HFFc6 (cell line): ENCODE results near the gene BAZ2B. TPM values are rescaled to one million over a fixed set of nuclear protein-coding genes. Genes with fewer than 3 reads are reported as not detected.
A peak's percentile ranks its signal among the peaks of the same experiment; 100 is the strongest.

Experiments used
- DNase-seq: peaks from one replicate; pipeline ENCODE4 v3.0.0-alpha.2; 2018
- H3K27ac Mint-ChIP-seq: 2 replicates; pipeline ENCODE4 v1.8.0; 2020; ENCODE audit warnings: mild to moderate bottlenecking, mixed read lengths
- H3K27me3 Mint-ChIP-seq: 2 replicates; pipeline ENCODE4 v1.8.0; 2021; ENCODE audit warnings: mild to moderate bottlenecking, moderate library complexity, mixed read lengths; ENCODE audit not compliant: insufficient read depth
- H3K36me3 Mint-ChIP-seq: 2 replicates; pipeline ENCODE4 v1.8.0; 2021; ENCODE audit warnings: low read depth, mixed read lengths
- H3K4me1 Mint-ChIP-seq: 2 replicates; pipeline ENCODE4 v1.8.0; 2020; ENCODE audit warnings: low read depth, mixed read lengths
- H3K4me3 Mint-ChIP-seq: 2 replicates; pipeline ENCODE4 v1.8.0; 2020; ENCODE audit warnings: mild to moderate bottlenecking, moderate library complexity, mixed read lengths
- H3K9me3 Mint-ChIP-seq: 2 replicates; pipeline ENCODE4 v1.8.0; 2020; ENCODE audit warnings: mild to moderate bottlenecking, mixed read lengths
- long read RNA-seq: library from polyadenylated mRNA; unstranded; transcript quantifications from one replicate; pipeline ENCODE4 v2.0.0, GENCODE V29; 2019
- total RNA-seq, 6 experiments: library from RNA; stranded (reverse); fragmentation: NEBNext Ultra II Directional; extraction: Animal tissue kit (Norgen Biotek cat#: 25700); gene quantifications; 2 replicates in 1 of 6; 3 replicates in 5 of 6; pipeline ENCODE4 v1.2.3, GENCODE V29; 2021
- TF ChIP-seq, protein P1 (sequence below): fragments of 200-600 bp; sonication (generic); IDR thresholded peaks from 2 replicates; pipeline ENCODE4 v1.5.0; 2021; ENCODE audit warnings: antibody characterized with exemption, mild to moderate bottlenecking

BAZ2B gene, protein sequence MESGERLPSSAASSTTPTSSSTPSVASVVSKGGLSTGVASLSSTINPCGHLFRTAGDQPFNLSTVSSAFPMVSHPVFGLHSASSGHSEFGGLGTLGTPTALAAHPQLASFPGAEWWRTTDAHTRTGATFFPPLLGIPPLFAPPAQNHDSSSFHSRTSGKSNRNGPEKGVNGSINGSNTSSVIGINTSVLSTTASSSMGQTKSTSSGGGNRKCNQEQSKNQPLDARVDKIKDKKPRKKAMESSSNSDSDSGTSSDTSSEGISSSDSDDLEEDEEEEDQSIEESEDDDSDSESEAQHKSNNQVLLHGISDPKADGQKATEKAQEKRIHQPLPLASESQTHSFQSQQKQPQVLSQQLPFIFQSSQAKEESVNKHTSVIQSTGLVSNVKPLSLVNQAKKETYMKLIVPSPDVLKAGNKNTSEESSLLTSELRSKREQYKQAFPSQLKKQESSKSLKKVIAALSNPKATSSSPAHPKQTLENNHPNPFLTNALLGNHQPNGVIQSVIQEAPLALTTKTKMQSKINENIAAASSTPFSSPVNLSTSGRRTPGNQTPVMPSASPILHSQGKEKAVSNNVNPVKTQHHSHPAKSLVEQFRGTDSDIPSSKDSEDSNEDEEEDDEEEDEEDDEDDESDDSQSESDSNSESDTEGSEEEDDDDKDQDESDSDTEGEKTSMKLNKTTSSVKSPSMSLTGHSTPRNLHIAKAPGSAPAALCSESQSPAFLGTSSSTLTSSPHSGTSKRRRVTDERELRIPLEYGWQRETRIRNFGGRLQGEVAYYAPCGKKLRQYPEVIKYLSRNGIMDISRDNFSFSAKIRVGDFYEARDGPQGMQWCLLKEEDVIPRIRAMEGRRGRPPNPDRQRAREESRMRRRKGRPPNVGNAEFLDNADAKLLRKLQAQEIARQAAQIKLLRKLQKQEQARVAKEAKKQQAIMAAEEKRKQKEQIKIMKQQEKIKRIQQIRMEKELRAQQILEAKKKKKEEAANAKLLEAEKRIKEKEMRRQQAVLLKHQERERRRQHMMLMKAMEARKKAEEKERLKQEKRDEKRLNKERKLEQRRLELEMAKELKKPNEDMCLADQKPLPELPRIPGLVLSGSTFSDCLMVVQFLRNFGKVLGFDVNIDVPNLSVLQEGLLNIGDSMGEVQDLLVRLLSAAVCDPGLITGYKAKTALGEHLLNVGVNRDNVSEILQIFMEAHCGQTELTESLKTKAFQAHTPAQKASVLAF (N-terminal part only)
- total RNA-seq: 10 to 100 TPM; 18.6 to 23.7 (median 19.2) TPM
- long read RNA-seq, partial matches to known transcripts: 7 of 16 reads
- long read RNA-seq, other reads (novel, unspliced or antisense): 9 of 16 reads

DNA sequence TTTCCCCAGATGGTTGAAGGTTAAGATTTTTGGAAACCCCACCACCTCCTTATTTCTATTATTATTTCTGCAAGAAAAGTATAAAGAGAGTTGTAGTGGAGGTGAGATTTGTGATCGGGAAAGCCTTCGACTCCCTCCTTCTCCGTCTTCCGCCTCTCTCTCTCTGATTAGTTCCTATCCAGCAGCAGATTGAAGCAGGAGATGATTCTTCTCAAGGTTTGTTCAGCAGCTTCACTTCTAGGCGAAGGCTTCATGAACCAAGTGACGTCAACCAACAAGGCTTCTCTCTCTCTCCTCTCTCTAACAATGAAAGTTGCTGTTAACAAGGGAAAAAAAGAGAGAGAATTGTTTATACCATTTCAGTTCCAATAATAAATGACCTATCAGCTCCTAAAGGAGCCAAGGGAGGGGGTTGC is at the start of gene BAZ2B:
Gene BAZ2B, minus strand, starts transcription at position 263 of the 416 bp plus-strand sequence. CDS start 137,829 bp downstream, outside the sequence.
- Mint-ChIP-seq H3K27ac (peak within 1 kb of the TSS; percentile 96), H3K27me3 (no peaks in the 10 kb centered on the region), H3K36me3 (no peaks in the 10 kb centered on the region), H3K9me3 (no peaks in the 10 kb centered on the region), H3K4me3 (peak within 1 kb of the TSS; percentile 89), H3K4me1 (peaks cover 42% of the 10 kb centered on the region)
- TF ChIP-seq, protein P1, sequence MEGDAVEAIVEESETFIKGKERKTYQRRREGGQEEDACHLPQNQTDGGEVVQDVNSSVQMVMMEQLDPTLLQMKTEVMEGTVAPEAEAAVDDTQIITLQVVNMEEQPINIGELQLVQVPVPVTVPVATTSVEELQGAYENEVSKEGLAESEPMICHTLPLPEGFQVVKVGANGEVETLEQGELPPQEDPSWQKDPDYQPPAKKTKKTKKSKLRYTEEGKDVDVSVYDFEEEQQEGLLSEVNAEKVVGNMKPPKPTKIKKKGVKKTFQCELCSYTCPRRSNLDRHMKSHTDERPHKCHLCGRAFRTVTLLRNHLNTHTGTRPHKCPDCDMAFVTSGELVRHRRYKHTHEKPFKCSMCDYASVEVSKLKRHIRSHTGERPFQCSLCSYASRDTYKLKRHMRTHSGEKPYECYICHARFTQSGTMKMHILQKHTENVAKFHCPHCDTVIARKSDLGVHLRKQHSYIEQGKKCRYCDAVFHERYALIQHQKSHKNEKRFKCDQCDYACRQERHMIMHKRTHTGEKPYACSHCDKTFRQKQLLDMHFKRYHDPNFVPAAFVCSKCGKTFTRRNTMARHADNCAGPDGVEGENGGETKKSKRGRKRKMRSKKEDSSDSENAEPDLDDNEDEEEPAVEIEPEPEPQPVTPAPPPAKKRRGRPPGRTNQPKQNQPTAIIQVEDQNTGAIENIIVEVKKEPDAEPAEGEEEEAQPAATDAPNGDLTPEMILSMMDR: no peak
- DNase-seq: peak; percentile 72

DNA sequence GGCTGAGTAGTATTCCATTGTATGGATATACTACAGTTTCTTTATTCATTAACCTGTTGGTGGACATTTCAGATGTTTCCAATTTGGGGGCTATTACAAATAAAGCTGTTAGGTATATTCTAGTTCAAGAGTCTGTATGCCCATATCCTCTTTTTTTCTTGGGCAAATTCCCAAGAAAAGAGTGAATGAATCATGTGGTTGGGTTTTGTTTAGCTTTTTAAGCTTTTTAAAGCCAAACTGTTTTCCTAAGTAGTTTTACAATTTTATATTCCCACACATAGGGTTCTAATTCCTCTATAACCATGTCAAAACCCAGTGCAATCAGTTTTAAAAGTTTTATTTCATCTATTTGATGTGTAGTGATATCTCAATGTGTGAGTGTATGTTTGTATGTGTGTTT is 44.9 kb upstream of the BAZ2B start:
- TF ChIP-seq, protein P1: no peak
- peak; percentile 8 for DNase-seq
- H3K4me1 Mint-ChIP-seq: peaks cover 11% of the 10 kb centered on the region
- no peaks in the 10 kb centered on the region for H3K9me3 Mint-ChIP-seq
- H3K4me3 Mint-ChIP-seq: no peak overlapping the region
- H3K36me3 Mint-ChIP-seq: no peaks in the 10 kb centered on the region
- no peaks in the 10 kb centered on the region for H3K27me3 Mint-ChIP-seq
- H3K27ac Mint-ChIP-seq: no peak overlapping the region

DNA sequence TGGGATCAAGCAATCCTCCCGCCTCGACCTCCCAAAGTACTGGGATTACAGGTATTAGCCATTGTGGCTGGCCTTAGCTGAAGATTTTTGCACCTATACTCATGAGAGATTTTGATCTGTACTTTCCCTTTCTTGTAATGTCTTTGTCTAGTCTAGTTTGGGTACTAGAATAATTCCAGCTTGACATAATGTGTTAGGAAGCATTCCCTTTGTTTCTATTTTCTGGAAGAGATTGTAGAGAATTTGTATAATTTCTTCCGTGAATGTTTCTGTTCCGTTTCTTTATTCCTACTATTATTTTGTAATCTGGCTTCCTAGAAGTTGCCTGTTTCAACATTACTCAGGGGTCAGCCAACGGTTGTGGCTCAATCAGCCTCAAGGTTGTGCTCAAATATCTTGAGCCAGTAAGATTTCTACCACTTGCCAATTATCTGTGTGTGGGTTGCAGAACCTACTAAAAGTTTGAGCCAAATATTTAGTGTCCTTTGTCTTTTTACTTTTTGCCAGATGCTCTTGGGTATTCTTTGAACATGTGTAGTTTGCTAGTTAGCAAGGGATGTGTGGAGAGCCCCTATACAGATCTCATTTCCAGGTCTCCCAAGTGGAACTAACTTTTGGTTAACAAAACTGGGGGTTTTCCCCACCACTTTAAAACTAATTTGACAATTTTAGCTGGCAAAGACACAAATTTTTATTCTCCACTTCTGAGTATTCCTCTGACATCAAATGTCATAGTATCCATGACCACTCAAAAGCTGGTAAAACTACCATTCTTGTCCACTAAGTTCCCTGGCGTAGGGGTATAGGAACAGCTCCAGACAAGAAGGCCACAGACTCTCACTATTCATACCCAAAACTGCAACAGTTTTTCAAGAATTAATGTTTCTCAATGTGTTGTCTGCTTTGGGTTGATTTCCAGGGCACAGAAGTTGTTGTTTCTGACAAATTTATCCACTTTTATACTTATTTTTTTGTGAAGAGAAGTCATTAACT is 42.8 kb upstream of the BAZ2B start:
- Mint-ChIP-seq H3K4me3 (no peak overlapping the region), H3K9me3 (no peaks in the 10 kb centered on the region), H3K27ac (no peak overlapping the region), H3K4me1 (peaks cover 11% of the 10 kb centered on the region), H3K27me3 (no peaks in the 10 kb centered on the region; the same call in 1 of the 2 replicates), H3K36me3 (no peaks in the 10 kb centered on the region; the same call in 1 of the 2 replicates)
- TF ChIP-seq, protein P1: no peak
- no peak for DNase-seq

DNA sequence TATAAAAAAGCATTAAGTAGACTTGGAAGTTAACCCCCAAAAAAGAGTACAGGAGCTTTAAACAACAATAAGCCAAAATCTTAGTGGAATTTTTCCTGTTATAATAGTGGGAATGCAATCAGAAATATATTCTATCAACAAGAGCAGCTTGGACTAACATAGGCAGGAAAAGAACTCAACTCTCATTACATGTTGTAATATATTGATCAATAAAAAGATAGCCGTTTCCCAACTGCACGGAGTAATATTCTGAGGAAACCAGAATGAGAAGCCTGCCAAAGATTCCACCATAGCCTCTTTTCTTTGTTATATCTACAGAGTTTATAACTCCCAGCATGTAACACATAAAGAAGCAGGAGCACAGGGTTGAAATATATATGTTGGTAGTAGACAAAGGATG is 37.6 kb upstream of the BAZ2B start:
- Mint-ChIP-seq H3K36me3 (no peaks in the 10 kb centered on the region; the same call in 1 of the 2 replicates), H3K4me3 (no peak overlapping the region), H3K9me3 (no peaks in the 10 kb centered on the region), H3K27me3 (no peaks in the 10 kb centered on the region; the same call in 1 of the 2 replicates), H3K27ac (no peak overlapping the region), H3K4me1 (no peaks in the 10 kb centered on the region)
- DNase-seq: no peak
- TF ChIP-seq, protein P1: no peak
